T-helper 17 cell (primary cell): Measurements from ENCODE around the gene SLC25A23. TPM values are rescaled to one million over a fixed set of nuclear protein-coding genes. Genes with fewer than 3 reads are reported as not detected.

Source experiments
- ATAC-seq: fragments of 150-1000 bp; cut with Tn5 transposase; 2 replicates; pipeline ENCODE4 v1.10.0; 2021; ENCODE audit warnings: mild to moderate bottlenecking, moderate library complexity
- DNase-seq, 3 donors: peaks; one replicate each; pipeline versions ENCODE4 v3.0.0 to v3.0.0-alpha.2; 2020 to 2021
- H3K9me3 ChIP-seq: one replicate; pipeline ENCODE4 v1.7.0; 2013; ENCODE audit warnings: low read length, mild to moderate bottlenecking; ENCODE audit not compliant: control insufficient read depth, poor library complexity, severe bottlenecking
- H3K27ac Mint-ChIP-seq: one replicate; pipeline ENCODE4 v1.8.0; 2022; ENCODE audit warnings: mild to moderate bottlenecking, moderate library complexity, mixed read lengths
- H3K27me3 Mint-ChIP-seq: one replicate; pipeline ENCODE4 v1.8.0; 2022; ENCODE audit warnings: mixed read lengths
- H3K36me3 Mint-ChIP-seq: one replicate; pipeline ENCODE4 v1.8.0; 2022; ENCODE audit warnings: low read depth, mixed read lengths
- H3K4me1 Mint-ChIP-seq: one replicate; pipeline ENCODE4 v1.8.0; 2022; ENCODE audit warnings: mild to moderate bottlenecking, mixed read lengths
- H3K4me3 Mint-ChIP-seq: one replicate; pipeline ENCODE4 v1.8.0; 2022; ENCODE audit warnings: mild to moderate bottlenecking, moderate library complexity, mixed read lengths
- total RNA-seq, 4 donors: library from RNA in 2 of 4; stranded (reverse) in 2 of 4; gene quantifications; one replicate each; pipeline ENCODE4 v1.2.3 and lab custom pipeline; 2022 to 2026

SLC25A23 gene
- total RNA-seq, 2 donors from 2014 or later, result 9.6 to 11.3 TPM

GRCh38 chr19:6458695-6459261 is 814 bp downstream of the SLC25A23 start:
- H3K9me3 ChIP-seq, result no peaks in the 10 kb centered on the region
- Mint-ChIP-seq H3K36me3 (peaks cover 3% of the 10 kb centered on the region), H3K4me1 (peaks cover 12% of the 10 kb centered on the region), H3K27me3 (no peaks in the 10 kb centered on the region), H3K4me3 (peak overlapping the region; percentile 100), H3K27ac (peak overlapping the region; percentile 95)
- no peak for ATAC-seq
- no peak for DNase-seq

- Mint-ChIP-seq H3K4me1 (peaks cover 12% of the 10 kb centered on the region), H3K4me3 (peak overlapping the region; percentile 100), H3K27ac (peak overlapping the region; percentile 95), H3K27me3 (no peaks in the 10 kb centered on the region), H3K36me3 (peaks cover 3% of the 10 kb centered on the region)
- ATAC-seq (no peak), DNase-seq (no peak)
- no peaks in the 10 kb centered on the region for H3K9me3 ChIP-seq
These were observed 1.5 kb downstream of the SLC25A23 start for GRCh38 chr19:6457958-6458694.

DNA sequence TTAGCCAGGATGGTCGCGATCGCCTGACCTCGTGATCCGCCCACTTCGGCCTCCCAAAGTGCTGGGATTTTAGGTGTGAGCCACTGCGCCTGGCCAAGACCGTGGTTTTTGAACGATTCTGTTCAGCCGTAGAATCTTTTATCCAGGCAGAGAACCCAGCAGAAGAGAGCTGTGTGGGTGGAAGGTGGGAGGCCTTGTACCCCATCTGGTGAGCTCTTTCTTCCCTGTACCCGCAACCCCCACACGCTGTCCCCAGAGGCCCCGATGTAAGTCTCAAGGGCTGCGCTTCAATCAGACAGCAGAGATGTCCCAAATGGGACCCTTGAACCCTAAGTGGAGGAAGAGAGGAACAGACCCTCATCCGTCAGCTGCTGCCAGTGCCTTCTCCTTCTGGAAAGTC is 3.7 kb downstream of the SLC25A23 start:
- no peaks in the 10 kb centered on the region for H3K27me3 Mint-ChIP-seq
- no peak for ATAC-seq
- peaks cover 3% of the 10 kb centered on the region for H3K36me3 Mint-ChIP-seq
- no peak for DNase-seq
- no peaks in the 10 kb centered on the region for H3K9me3 ChIP-seq
- no peak overlapping the region for H3K4me3 Mint-ChIP-seq
- peaks cover 12% of the 10 kb centered on the region for H3K4me1 Mint-ChIP-seq
- H3K27ac Mint-ChIP-seq, result no peak overlapping the region

GRCh38 chr19:6453951-6454565 is 5.5 kb downstream of the SLC25A23 start:
- Mint-ChIP-seq H3K4me1 (peaks cover 6% of the 10 kb centered on the region), H3K27ac (no peak overlapping the region), H3K36me3 (no peaks in the 10 kb centered on the region), H3K4me3 (no peak overlapping the region), H3K27me3 (no peaks in the 10 kb centered on the region)
- no peak for DNase-seq
- no peaks in the 10 kb centered on the region for H3K9me3 ChIP-seq
- no peak for ATAC-seq

DNA sequence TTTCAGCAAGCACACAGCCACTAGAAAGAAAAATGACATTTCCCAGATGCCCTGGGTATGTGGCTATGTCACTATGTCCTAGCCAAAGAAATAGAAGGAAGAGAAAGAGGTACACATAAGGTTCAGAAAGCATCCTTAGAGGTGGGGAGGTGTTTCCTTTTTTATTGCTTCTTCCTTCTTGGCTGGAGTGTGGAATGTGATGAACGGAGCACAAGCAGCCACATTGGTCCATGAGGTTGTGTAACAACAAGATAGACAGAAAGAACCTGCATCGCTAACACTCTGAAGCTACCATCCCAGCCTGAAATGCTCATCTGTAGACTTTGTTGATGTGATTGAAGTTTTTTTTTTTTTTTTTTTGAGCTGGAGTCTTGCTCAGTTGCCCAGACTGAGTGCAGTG is 6.7 kb downstream of the SLC25A23 start:
- Mint-ChIP-seq H3K4me1 (no peaks in the 10 kb centered on the region), H3K27ac (no peak overlapping the region), H3K36me3 (no peaks in the 10 kb centered on the region)

GRCh38 chr19:6452223-6452614 is 7.4 kb downstream of the SLC25A23 start:
- H3K9me3 ChIP-seq, result no peaks in the 10 kb centered on the region
- DNase-seq (no peak), ATAC-seq (no peak)
- Mint-ChIP-seq H3K4me1 (no peaks in the 10 kb centered on the region), H3K27ac (no peak overlapping the region), H3K36me3 (no peaks in the 10 kb centered on the region), H3K4me3 (no peak overlapping the region), H3K27me3 (no peaks in the 10 kb centered on the region)

More for the DNA sequence above, 6.7 kb downstream of the SLC25A23 start:
- no peak overlapping the region for H3K4me3 Mint-ChIP-seq
- ATAC-seq (no peak), DNase-seq (no peak)
- no peaks in the 10 kb centered on the region for H3K9me3 ChIP-seq
- no peaks in the 10 kb centered on the region for H3K27me3 Mint-ChIP-seq

GRCh38 chr19:6451583-6452222 is 7.9 kb downstream of the SLC25A23 start:
- Mint-ChIP-seq H3K36me3 (no peaks in the 10 kb centered on the region), H3K27ac (no peak overlapping the region), H3K4me3 (no peak overlapping the region), H3K4me1 (no peaks in the 10 kb centered on the region), H3K27me3 (no peaks in the 10 kb centered on the region)
- ATAC-seq (no peak), DNase-seq (no peak)
- H3K9me3 ChIP-seq, result no peaks in the 10 kb centered on the region

DNA sequence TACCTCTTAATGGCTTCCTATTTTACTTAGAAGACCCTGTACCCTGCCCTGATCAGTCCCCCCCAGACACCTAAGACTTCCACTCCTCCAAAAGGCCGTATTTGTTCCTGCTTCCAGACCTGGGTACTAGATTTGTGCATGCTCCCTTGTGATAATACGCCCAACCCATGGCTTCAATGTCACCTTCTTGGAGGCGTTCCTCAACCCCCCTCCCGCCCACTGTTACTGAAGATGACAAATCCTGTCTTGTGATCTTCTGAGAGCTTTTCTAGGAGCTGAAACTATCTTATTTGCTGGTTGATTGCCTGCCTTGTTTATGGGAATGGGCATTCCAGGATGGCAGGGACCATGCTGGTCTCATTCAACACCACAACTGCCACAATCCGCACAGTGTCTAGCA is 9.4 kb downstream of the SLC25A23 start:
- Mint-ChIP-seq H3K27ac (no peak overlapping the region), H3K36me3 (no peaks in the 10 kb centered on the region), H3K4me1 (no peaks in the 10 kb centered on the region), H3K4me3 (no peak overlapping the region), H3K27me3 (no peaks in the 10 kb centered on the region)
- no peaks in the 10 kb centered on the region for H3K9me3 ChIP-seq
- ATAC-seq (no peak), DNase-seq (no peak)

- H3K9me3 ChIP-seq, result no peaks in the 10 kb centered on the region
- Mint-ChIP-seq H3K36me3 (no peaks in the 10 kb centered on the region), H3K4me1 (no peaks in the 10 kb centered on the region)
These were observed 11.5 kb downstream of the SLC25A23 start for GRCh38 chr19:6448045-6448444.

DNA sequence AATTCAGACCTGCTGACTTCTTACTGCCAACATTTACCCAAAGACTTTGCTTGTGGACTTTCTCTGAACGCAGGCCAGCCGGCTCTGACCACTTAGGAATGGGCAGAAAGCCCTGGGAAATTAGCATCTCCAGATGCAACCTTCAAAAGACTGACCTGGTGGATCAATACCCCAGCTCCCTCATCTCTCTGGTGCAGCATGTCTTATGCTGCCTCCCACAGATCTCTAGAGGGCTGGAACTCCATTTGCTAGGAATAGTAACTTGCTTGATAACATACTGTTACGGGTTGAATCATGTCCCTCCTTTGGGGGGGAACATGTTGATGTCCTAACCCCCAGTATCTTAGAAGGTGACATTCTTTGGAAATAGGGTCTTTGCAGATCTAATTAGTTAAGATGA is 13.1 kb downstream of the SLC25A23 start:
- H3K36me3 Mint-ChIP-seq, result no peaks in the 10 kb centered on the region
- no peak overlapping the region for H3K27ac Mint-ChIP-seq
- DNase-seq, result no peak
- no peaks in the 10 kb centered on the region for H3K27me3 Mint-ChIP-seq
- no peaks in the 10 kb centered on the region for H3K9me3 ChIP-seq
- no peak for ATAC-seq
- no peaks in the 10 kb centered on the region for H3K4me1 Mint-ChIP-seq
- H3K4me3 Mint-ChIP-seq, result no peak overlapping the region

More at GRCh38 chr19:6448045-6448444, 11.5 kb downstream of the SLC25A23 start:
- H3K27me3 Mint-ChIP-seq, result no peaks in the 10 kb centered on the region
- no peak for ATAC-seq
- no peak for DNase-seq
- H3K4me3 Mint-ChIP-seq, result no peak overlapping the region
- no peak overlapping the region for H3K27ac Mint-ChIP-seq

DNA sequence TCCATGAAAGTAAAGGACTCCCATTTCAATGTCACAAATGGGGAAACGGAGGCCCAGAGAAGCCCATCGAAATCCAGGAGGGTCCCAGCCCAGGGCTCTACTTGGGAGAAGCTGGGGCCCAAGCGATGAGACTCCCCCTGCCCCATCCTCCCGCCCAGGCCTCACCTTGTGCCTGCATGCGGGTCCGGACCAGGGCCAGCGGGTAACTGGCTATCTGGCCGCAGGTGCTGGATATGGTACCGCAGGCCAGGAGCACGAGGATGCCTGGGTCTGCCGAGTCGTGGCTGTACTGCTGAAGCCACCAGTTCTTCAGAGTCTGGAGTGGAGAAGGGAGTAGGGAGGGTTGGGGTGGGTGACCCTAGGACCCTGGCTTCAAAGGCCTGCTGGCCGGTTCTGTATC is 15.6 kb downstream of the SLC25A23 start:
- no peak overlapping the region for H3K27ac Mint-ChIP-seq
- no peaks in the 10 kb centered on the region for H3K4me1 Mint-ChIP-seq
- DNase-seq (no peak), ATAC-seq (no peak)
- H3K27me3 Mint-ChIP-seq, result no peaks in the 10 kb centered on the region
- H3K4me3 Mint-ChIP-seq, result no peak overlapping the region
- no peaks in the 10 kb centered on the region for H3K9me3 ChIP-seq
- no peaks in the 10 kb centered on the region for H3K36me3 Mint-ChIP-seq

DNA sequence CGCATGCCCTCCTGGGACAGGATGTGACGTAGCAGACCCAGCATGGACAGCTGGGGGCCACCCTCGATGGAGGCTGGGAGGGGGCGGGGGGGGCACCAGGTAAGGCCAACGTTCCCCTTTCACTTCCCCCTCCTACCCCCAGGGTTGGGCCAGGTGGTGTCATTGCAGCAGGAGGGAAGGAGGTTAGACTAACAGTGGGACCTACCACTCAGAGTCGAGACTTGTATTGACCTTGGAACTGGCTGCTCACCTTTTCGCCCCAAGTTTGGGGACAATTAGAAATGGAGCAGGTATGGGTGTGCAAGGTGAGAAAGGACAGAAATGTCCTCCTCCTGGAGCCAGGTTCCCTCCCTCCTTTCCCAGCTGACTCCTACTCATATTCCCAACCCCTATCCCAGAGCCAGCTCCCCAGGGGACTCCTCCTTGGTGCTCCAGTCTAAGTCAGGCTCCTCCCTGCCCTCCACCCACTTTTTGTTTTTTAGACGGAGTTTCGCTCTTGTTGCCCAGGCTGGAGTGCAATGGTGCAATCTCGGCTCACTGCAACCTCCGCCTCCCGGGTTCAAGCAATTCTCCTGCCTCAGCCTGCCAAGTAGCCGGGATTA is 17.4 kb downstream of the SLC25A23 start:
- H3K27ac Mint-ChIP-seq, result no peak overlapping the region
- DNase-seq, result no peak

GRCh38 chr19:6440905-6441304 is 18.7 kb downstream of the SLC25A23 start:
- Mint-ChIP-seq H3K27ac (no peak overlapping the region), H3K4me3 (no peak overlapping the region), H3K36me3 (no peaks in the 10 kb centered on the region), H3K4me1 (no peaks in the 10 kb centered on the region), H3K27me3 (no peaks in the 10 kb centered on the region)
- ATAC-seq (no peak), DNase-seq (no peak)
- no peaks in the 10 kb centered on the region for H3K9me3 ChIP-seq

More for the DNA sequence above, 17.4 kb downstream of the SLC25A23 start:
- H3K4me3 Mint-ChIP-seq, result no peak overlapping the region
- no peaks in the 10 kb centered on the region for H3K27me3 Mint-ChIP-seq
- H3K9me3 ChIP-seq, result no peaks in the 10 kb centered on the region
- ATAC-seq, result no peak
- H3K4me1 Mint-ChIP-seq, result no peaks in the 10 kb centered on the region
- no peaks in the 10 kb centered on the region for H3K36me3 Mint-ChIP-seq
